HepG2 (cell line): ENCODE measurements around the gene SUN1. TPM values are rescaled to one million over a fixed set of nuclear protein-coding genes. Genes with fewer than 3 reads are reported as not detected.

ENCODE experiments used
- ATAC-seq: fragments of 200-7000 bp; cut with Tn5 transposase; 3 replicates; pipeline ENCODE4 v1.9.1; 2020; ENCODE audit warnings: mild to moderate bottlenecking, moderate library complexity
- BruUV-seq: library from RNA; stranded (reverse); fragments of 400-500 nt; replicated peaks from 2 replicates; lab custom pipeline; 2021; lab: Mats Ljungman, UMichigan
- CTCF ChIA-PET: fragments of 300-600 bp; formaldehyde crosslinking; extraction: SDS; loops from one replicate; lab custom pipeline; 2021; ENCODE audit warnings: low total read pairs, inconsistent platforms, low intra/inter-chr PET ratio; lab: Yijun Ruan, JAX
- POLR2A ChIA-PET: fragments of 350-600 bp; sonication (Branson Sonifier 250); formaldehyde crosslinking; loops from one replicate; lab custom pipeline; 2020; ENCODE audit warnings: antibody characterized with exemption, inconsistent platforms; lab: Yijun Ruan, JAX
- DNase-seq: peaks from one replicate; pipeline ENCODE4 v3.0.0-alpha.2; 2015; ENCODE audit warnings: low spot score
- FAIRE-seq: peaks from 3 replicates; lab custom pipeline; 2011; peaks lifted over from hg19 to GRCh38; lab: Jason Lieb, UNC
- H2AFZ ChIP-seq: one replicate; pipeline ENCODE4 v1.6.1; 2011; ENCODE audit warnings: low read length, inconsistent platforms
- H3K27ac ChIP-seq: fragments of 300-600 bp; 3 replicates; pipeline ENCODE4 v1.8.0; 2011; ENCODE audit warnings: mixed run types, mild to moderate bottlenecking, mixed read lengths, low read length, inconsistent platforms; ENCODE audit not compliant: insufficient read depth; ENCODE audit errors: extremely low read length
- H3K27me3 ChIP-seq, 2 experiments: fragments of 200-600 bp in 1 of 2; 2 replicates in 1 of 2; 3 replicates in 1 of 2; pipeline versions ENCODE4 v1.6.0 to v1.8.0; 2011; ENCODE audit warnings: low read length in 2 of 2, mild to moderate bottlenecking in 2 of 2, moderate library complexity in 2 of 2, inconsistent platforms in 1 of 2; ENCODE audit not compliant: insufficient read depth in 2 of 2, control insufficient read depth in 1 of 2
- H3K36me3 ChIP-seq, 2 experiments: fragments of 200-600 bp in 1 of 2; replicated peaks in 1 of 2; 2 replicates in 1 of 2; 3 replicates in 1 of 2; pipeline versions ENCODE4 v1.5.1 to v1.8.0; 2011; ENCODE audit warnings: low read length in 2 of 2, inconsistent platforms in 1 of 2; ENCODE audit not compliant: insufficient read depth in 2 of 2, control insufficient read depth in 1 of 2
- H3K4me1 ChIP-seq: 2 replicates; pipeline ENCODE4 v1.5.1; 2012; ENCODE audit warnings: low read length, inconsistent platforms; ENCODE audit not compliant: insufficient read depth
- H3K4me2 ChIP-seq: 2 replicates; pipeline ENCODE4 v1.6.0; 2011; ENCODE audit warnings: low read depth, low read length, inconsistent platforms
- H3K4me3 ChIP-seq, 3 experiments: fragments of 200-600 bp in 1 of 3; sonication (generic), shearing (Covaris generic) in 1 of 3; replicated peaks in 1 of 3; 2 replicates each; pipeline ENCODE4 v1.5.1; 2011 to 2016; ENCODE audit warnings: low read length in 3 of 3, inconsistent platforms in 2 of 3, low read depth in 2 of 3, mild to moderate bottlenecking in 2 of 3, control low read depth in 1 of 3, mixed read lengths in 1 of 3; ENCODE audit not compliant: insufficient read depth in 1 of 3
- H3K79me2 ChIP-seq: one replicate; pipeline ENCODE4 v1.6.1; 2011; ENCODE audit warnings: low read length, inconsistent platforms; ENCODE audit not compliant: insufficient read depth
- H3K9ac ChIP-seq: 2 replicates; pipeline ENCODE4 v1.6.0; 2011; ENCODE audit warnings: mild to moderate bottlenecking, low read depth, low read length, inconsistent platforms; ENCODE audit not compliant: insufficient read depth
- H3K9me3 ChIP-seq: 2 replicates; pipeline ENCODE4 v1.5.1; 2012; ENCODE audit warnings: mild to moderate bottlenecking, low read length
- H4K20me1 ChIP-seq: 2 replicates; pipeline ENCODE4 v1.6.0; 2011; ENCODE audit warnings: inconsistent platforms, mild to moderate bottlenecking, low read length, moderate library complexity; ENCODE audit not compliant: insufficient read depth
- ATM ChIP-seq: fragments of 450-650 bp; IDR thresholded peaks from 2 replicates; pipeline ENCODE4 v1.7.1; 2017; ENCODE audit warnings: mild to moderate bottlenecking, borderline replicate concordance
- ATRX ChIP-seq: sonication (generic); formaldehyde crosslinking; IDR thresholded peaks from 2 replicates; pipeline ENCODE4 v1.4.0; 2020; ENCODE audit warnings: missing genetic modification reagents, borderline replicate concordance
- CENPT ChIP-seq: sonication (generic); formaldehyde crosslinking; IDR thresholded peaks from 2 replicates; pipeline ENCODE4 v1.8.0; 2022; ENCODE audit warnings: low read depth, mild to moderate bottlenecking, moderate library complexity, missing genetic modification reagents
- ETV5 ChIP-seq: IDR thresholded peaks from 2 replicates; pipeline ENCODE4 v1.6.1; 2018; ENCODE audit warnings: missing biosample characterization, missing genetic modification reagents, inconsistent platforms, borderline replicate concordance
- MTA1 ChIP-seq: sonication (generic); formaldehyde crosslinking; IDR thresholded peaks from 2 replicates; pipeline ENCODE4 v1.4.0; 2020; ENCODE audit warnings: missing genetic modification reagents, mild to moderate bottlenecking, borderline replicate concordance
- NFYC ChIP-seq: IDR thresholded peaks from 2 replicates; pipeline ENCODE4 v1.6.1; 2016; ENCODE audit warnings: missing genetic modification reagents, missing compliant biosample characterization
- PLSCR1 ChIP-seq: sonication (generic); formaldehyde crosslinking; IDR thresholded peaks from 2 replicates; pipeline ENCODE4 v1.5.0; 2020; ENCODE audit warnings: missing genetic modification reagents, mild to moderate bottlenecking, borderline replicate concordance
- TRIM24 ChIP-seq: sonication (generic); formaldehyde crosslinking; IDR thresholded peaks from 2 replicates; pipeline ENCODE4 v1.8.0; 2022; ENCODE audit warnings: mild to moderate bottlenecking, missing genetic modification reagents
- U2AF2 ChIP-seq: fragments of 200-400 bp; formaldehyde crosslinking; IDR thresholded peaks from 2 replicates; pipeline ENCODE4 v1.6.1; 2017; ENCODE audit warnings: low read depth, mild to moderate bottlenecking, low read length
- ZBTB14 ChIP-seq: sonication (generic); formaldehyde crosslinking; IDR thresholded peaks from 2 replicates; pipeline ENCODE4 v1.4.0; 2020; ENCODE audit warnings: missing genetic modification reagents
- ZFP41 ChIP-seq: sonication (generic); formaldehyde crosslinking; IDR thresholded peaks from 2 replicates; pipeline ENCODE4 v1.4.0; 2020; ENCODE audit warnings: mild to moderate bottlenecking, missing genetic modification reagents, borderline replicate concordance
- ZNF12 ChIP-seq: sonication (generic); formaldehyde crosslinking; IDR thresholded peaks from 2 replicates; pipeline ENCODE4 v1.5.0; 2020; ENCODE audit warnings: missing genetic modification reagents
- ZNF24 ChIP-seq: fragments of 450-650 bp; IDR thresholded peaks from 2 replicates; pipeline ENCODE4 v1.6.1; 2017; ENCODE audit warnings: antibody characterized with exemption, mild to moderate bottlenecking
- ZNF441 ChIP-seq: sonication (generic); formaldehyde crosslinking; IDR thresholded peaks from 2 replicates; pipeline ENCODE4 v1.7.0; 2021; ENCODE audit warnings: missing genetic modification reagents, borderline replicate concordance
- ZNF614 ChIP-seq: IDR thresholded peaks from 2 replicates; pipeline ENCODE4 v1.6.1; 2018; ENCODE audit warnings: missing biosample characterization, missing genetic modification reagents, inconsistent platforms, borderline replicate concordance
- ZSCAN21 ChIP-seq: sonication (generic); formaldehyde crosslinking; IDR thresholded peaks from 2 replicates; pipeline ENCODE4 v1.8.0; 2022; ENCODE audit warnings: mild to moderate bottlenecking, missing genetic modification reagents, moderate library complexity, borderline replicate concordance
- WGBS: methylation state at CpG from one replicate; pipeline ENCODE4 v1.1.6; 2017; ENCODE audit warnings: low lambda C conversion rate; 5-methylcytosine and 5-hydroxymethylcytosine counted together
- in situ Hi-C: cut with HindIII; loops from 2 replicates; pipeline ENCODE4 v1.10.0; 2017; ENCODE audit warnings: low pct_unique_long_range_greater_than_20kb; ENCODE audit not compliant: extremely low pct_ligation_motif_present
- intact Hi-C: fragments of 100-400 bp; cut with micrococcal nuclease; formaldehyde crosslinking; loops from one replicate; pipeline ENCODE4 v1.10.0; 2022; ENCODE audit not compliant: unreplicated experiment
- polyA plus RNA-seq, 8 experiments: library from polyadenylated mRNA; depleted of rRNA in 3 of 8; stranded (reverse) in 7 of 8; unstranded in 1 of 8; fragments of >200 nt; fragmentation: Illumina TruSeq in 4 of 8; extraction: Trizol in 4 of 8; gene quantifications; 2 replicates each; pipeline versions ENCODE4 v1.2.1 to v1.2.3, GENCODE V29; 2011 to 2016; ENCODE audit warnings: low read depth in 4 of 8, missing spikeins in 1 of 8, mixed read lengths in 1 of 8; ENCODE audit not compliant: insufficient read depth in 1 of 8
- total RNA-seq, 5 experiments: library from RNA; depleted of rRNA; stranded (reverse); fragments of >200 nt; fragmentation: Illumina TruSeq; extraction: Trizol; gene quantifications; 2 replicates each; pipeline ENCODE4 v1.2.3, GENCODE V29; 2016; ENCODE audit warnings: low read depth in 1 of 5

The SUN1 gene
- total and polyA plus RNA-seq, 2 of the 13 experiments (the other 11 are each of a cell fraction or from before 2014, with no cell fraction given) = 47.0 to 126 TPM

GRCh38 chr7:888081-889024 lies 56.1 kb downstream of the SUN1 start:
- no TSS peak for BruUV-seq
- Histone ChIP-seq H3K9me3 (no peaks in the 10 kb centered on the region), H3K79me2 (peaks cover 54% of the 10 kb centered on the region), H2AFZ (no peak overlapping the region), H3K27me3 (no peaks in the 10 kb centered on the region), H4K20me1 (peaks cover 10% of the 10 kb centered on the region; the same call in 1 of the 2 replicates), H3K4me1 (peaks cover 13% of the 10 kb centered on the region), H3K4me2 (no peak overlapping the region), H3K9ac (no peak overlapping the region), H3K36me3 (peaks cover 45 to 64% of the 10 kb centered on the region in 2 experiments), H3K4me3 (no peak overlapping the region), H3K27ac (no peak overlapping the region)
- TF ChIP-seq MTA1 (CRISPR knock-in tag) = 0 out of 2 replicates have a peak, but pooled peaks have one; percentile 9
- TF ChIP-seq ZNF441 (CRISPR knock-in tag) = no peak
- FAIRE-seq (no peak), ATAC-seq (no peak), DNase-seq (no peak)
- WGBS = 97% methylated on average over 30 of the region's 43 CpGs
- POLR2A ChIA-PET = interaction anchor here (1.4 kb wide), 1 partner anchor 13 kb away, joined by 4 read pairs; no protein-coding TSS in a partner anchor
- intact Hi-C loops (no loop called here), in situ Hi-C loops (no loop called here)
- CTCF ChIA-PET = no interaction called here

- no peak overlapping the region for H3K4me2 ChIP-seq
- no peak for FAIRE-seq
- intact Hi-C loops = no loop called here
- peaks cover 47% of the 10 kb centered on the region for H3K79me2 ChIP-seq
- ChIA-PET POLR2A (no interaction called here), CTCF (no interaction called here)
- peaks cover 47 to 71% of the 10 kb centered on the region in 2 experiments for H3K36me3 ChIP-seq
- no TSS peak for BruUV-seq
- no peaks in the 10 kb centered on the region for H3K9me3 ChIP-seq
- no peak overlapping the region for H3K27ac ChIP-seq
- ATAC-seq = no peak; the same call in 2 of the 3 replicates
- 86% methylated on average over 3 of the region's 15 CpGs for WGBS
- DNase-seq = no peak
- no peak overlapping the region for H2AFZ ChIP-seq
- H4K20me1 ChIP-seq = peaks cover 6% of the 10 kb centered on the region; the same call in 1 of the 2 replicates
- no peak overlapping the region for H3K9ac ChIP-seq
- no peaks in the 10 kb centered on the region for H3K27me3 ChIP-seq
- H3K4me1 ChIP-seq = peaks cover 10% of the 10 kb centered on the region
- in situ Hi-C loops = no loop called here
- no peak overlapping the region for H3K4me3 ChIP-seq
- TF ChIP-seq TRIM24 (CRISPR knock-in tag) (no peak), ETV5 (CRISPR knock-in tag) (no peak), ZNF24 (no peak), U2AF2 (no peak), ZBTB14 (CRISPR knock-in tag) (no peak), ZFP41 (CRISPR knock-in tag) (no peak), ZNF614 (CRISPR knock-in tag) (no peak), PLSCR1 (CRISPR knock-in tag) (no peak), ATM (no peak), NFYC (CRISPR knock-in tag) (no peak), ATRX (no peak), ZNF12 (CRISPR knock-in tag) (no peak), ZSCAN21 (CRISPR knock-in tag) (no peak), CENPT (CRISPR knock-in tag) (no peak)
Measured at GRCh38 chr7:889025-889390, 56.7 kb downstream of the SUN1 start.
